ENCODE data around the gene MOSPD2.

The MOSPD2 gene

DNA sequence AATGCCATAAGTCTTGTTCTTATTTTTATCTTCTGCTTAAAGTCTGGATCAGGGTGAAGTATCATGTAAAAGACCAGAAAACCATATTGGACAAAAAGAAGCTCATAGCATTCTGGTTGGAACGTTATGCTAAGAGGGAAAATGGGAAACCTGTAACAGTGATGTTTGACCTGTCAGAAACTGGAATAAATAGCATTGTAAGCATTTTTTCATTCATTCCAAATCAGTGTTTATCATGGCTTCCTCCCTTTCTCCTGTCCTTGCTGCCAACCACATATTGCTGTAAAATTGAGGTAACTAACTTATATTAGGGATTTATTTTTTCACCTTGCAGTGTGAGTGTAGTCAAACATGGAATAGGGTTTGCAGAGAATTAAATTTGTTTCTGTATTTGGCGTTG, 23.8 kb downstream of the MOSPD2 start:
- DNase-seq (ENCODE audit: insufficient read length, low spot score): no peak
- no peak for FAIRE-seq
- TF ChIP-seq POU2F2 (IDR thresholded peaks at IDR 0.05; ENCODE audit: low read depth, low read length) (no peak), POLR2A (IDR thresholded peaks at IDR 0.05; ENCODE audit: low read depth, low read length) (no peak), TAF1 (IDR thresholded peaks at IDR 0.05; ENCODE audit: low read depth, low read length) (no peak), SPI1 (IDR thresholded peaks at IDR 0.05; ENCODE audit: low read depth, low read length) (no peak), PAX5 (IDR thresholded peaks at IDR 0.05; ENCODE audit: insufficient read depth, low read length, severe bottlenecking) (no peak), POLR2AphosphoS5 (IDR thresholded peaks at IDR 0.05; ENCODE audit: low read depth, low read length) (no peak)

DNA sequence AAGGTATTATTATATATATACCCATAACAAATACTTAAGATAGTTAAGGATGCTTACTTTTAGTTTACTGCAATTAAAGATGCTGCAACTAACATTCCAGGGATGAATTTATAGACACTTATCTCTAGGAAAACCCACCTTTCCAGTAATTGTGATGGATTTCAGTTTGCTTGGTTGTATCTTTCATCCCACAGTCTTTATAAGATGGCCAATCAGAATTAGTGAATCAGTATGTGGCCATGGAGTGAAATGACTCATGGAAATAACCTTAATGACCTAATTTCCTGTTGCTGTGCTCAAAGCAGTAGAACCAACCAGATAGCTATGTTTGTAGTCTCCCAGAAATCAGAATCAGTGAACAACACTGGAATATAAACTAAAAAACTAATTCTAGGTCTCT, 26.4 kb downstream of the MOSPD2 start:
- TF ChIP-seq POLR2A (IDR thresholded peaks at IDR 0.05; ENCODE audit: low read depth, low read length) (no peak), PAX5 (IDR thresholded peaks at IDR 0.05; ENCODE audit: insufficient read depth, low read length, severe bottlenecking) (no peak), POLR2AphosphoS5 (IDR thresholded peaks at IDR 0.05; ENCODE audit: low read depth, low read length) (no peak), POU2F2 (IDR thresholded peaks at IDR 0.05; ENCODE audit: low read depth, low read length) (no peak), TAF1 (IDR thresholded peaks at IDR 0.05; ENCODE audit: low read depth, low read length) (no peak), SPI1 (IDR thresholded peaks at IDR 0.05; ENCODE audit: low read depth, low read length) (no peak)
- DNase-seq (ENCODE audit: insufficient read length, low spot score) (no peak), FAIRE-seq (no peak)

DNA sequence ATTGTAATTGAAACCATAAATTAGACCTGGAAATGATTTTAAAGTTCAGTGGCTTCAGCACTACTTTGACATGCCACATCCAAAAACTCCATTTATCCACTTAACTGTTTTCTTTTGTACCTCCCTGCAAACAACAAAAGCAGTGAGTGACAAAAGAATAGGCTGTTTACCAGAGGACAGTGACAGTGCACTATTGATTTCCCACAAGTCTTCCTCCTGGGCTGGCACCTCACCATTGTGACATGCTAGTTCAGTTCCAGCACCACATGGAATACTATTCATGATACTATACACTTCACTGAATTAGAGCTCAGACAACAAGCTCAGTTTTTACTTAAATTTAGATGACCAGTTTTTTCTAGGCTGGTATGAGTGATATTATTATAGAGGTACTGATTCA, 29.3 kb downstream of the MOSPD2 start:
- TF ChIP-seq SPI1 (IDR thresholded peaks at IDR 0.05; ENCODE audit: low read depth, low read length) (no peak), POLR2AphosphoS5 (IDR thresholded peaks at IDR 0.05; ENCODE audit: low read depth, low read length) (no peak), POLR2A (IDR thresholded peaks at IDR 0.05; ENCODE audit: low read depth, low read length) (no peak), POU2F2 (IDR thresholded peaks at IDR 0.05; ENCODE audit: low read depth, low read length) (no peak), PAX5 (IDR thresholded peaks at IDR 0.05; ENCODE audit: insufficient read depth, low read length, severe bottlenecking) (no peak), TAF1 (IDR thresholded peaks at IDR 0.05; ENCODE audit: low read depth, low read length) (no peak)
- DNase-seq (ENCODE audit: insufficient read length, low spot score) (no peak), FAIRE-seq (no peak)

DNA sequence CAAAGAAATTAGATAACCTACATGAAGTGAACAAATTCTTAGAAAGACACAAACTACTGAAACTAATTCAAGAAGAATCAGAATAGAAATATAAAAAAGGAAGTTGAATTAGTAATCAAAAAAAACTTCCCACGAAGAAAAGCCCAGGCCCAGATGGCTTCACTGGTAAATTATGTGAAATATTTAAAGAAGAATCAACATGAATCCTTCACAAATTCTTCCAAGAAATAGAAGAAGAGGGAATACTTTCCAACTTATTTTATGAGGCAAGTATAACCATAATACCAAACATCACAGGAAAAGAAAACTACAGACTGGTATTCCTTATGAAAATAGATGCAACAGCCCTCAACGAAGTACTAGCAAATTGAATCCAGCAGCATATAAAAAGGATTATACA, 30.7 kb downstream of the MOSPD2 start:
- DNase-seq (ENCODE audit: insufficient read length, low spot score): no peak
- TF ChIP-seq POLR2A (IDR thresholded peaks at IDR 0.05; ENCODE audit: low read depth, low read length) (no peak), PAX5 (IDR thresholded peaks at IDR 0.05; ENCODE audit: insufficient read depth, low read length, severe bottlenecking) (no peak), POLR2AphosphoS5 (IDR thresholded peaks at IDR 0.05; ENCODE audit: low read depth, low read length) (no peak), SPI1 (IDR thresholded peaks at IDR 0.05; ENCODE audit: low read depth, low read length) (no peak), TAF1 (IDR thresholded peaks at IDR 0.05; ENCODE audit: low read depth, low read length) (no peak), POU2F2 (IDR thresholded peaks at IDR 0.05; ENCODE audit: low read depth, low read length) (no peak)
- FAIRE-seq: no peak

DNA sequence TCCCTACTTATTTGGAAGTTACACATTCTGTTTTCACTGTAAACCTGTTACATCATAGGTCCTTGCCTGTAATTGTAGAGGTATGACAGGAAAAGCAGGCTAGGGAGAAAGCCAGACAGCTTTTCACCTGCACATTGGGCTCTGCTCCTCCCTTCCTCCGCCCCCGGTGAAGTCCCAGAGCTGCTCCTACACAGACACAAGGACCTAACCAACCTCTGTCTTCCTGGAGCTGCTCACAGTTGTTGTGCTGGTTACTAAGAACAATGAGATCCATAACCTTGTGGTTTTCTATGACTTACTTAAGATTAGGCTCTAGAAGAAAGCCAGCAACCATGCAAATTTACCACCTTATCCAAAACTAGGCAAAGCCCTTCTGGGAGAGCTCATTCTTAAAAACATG, 40.0 kb downstream of the MOSPD2 start:
- no peak for DNase-seq (ENCODE audit: insufficient read length, low spot score)
- FAIRE-seq: no peak
- TF ChIP-seq PAX5 (IDR thresholded peaks at IDR 0.05; ENCODE audit: insufficient read depth, low read length, severe bottlenecking) (no peak), POLR2AphosphoS5 (IDR thresholded peaks at IDR 0.05; ENCODE audit: low read depth, low read length) (no peak), POLR2A (IDR thresholded peaks at IDR 0.05; ENCODE audit: low read depth, low read length) (no peak), SPI1 (IDR thresholded peaks at IDR 0.05; ENCODE audit: low read depth, low read length) (no peak), TAF1 (IDR thresholded peaks at IDR 0.05; ENCODE audit: low read depth, low read length) (no peak), POU2F2 (IDR thresholded peaks at IDR 0.05; ENCODE audit: low read depth, low read length) (no peak)

DNA sequence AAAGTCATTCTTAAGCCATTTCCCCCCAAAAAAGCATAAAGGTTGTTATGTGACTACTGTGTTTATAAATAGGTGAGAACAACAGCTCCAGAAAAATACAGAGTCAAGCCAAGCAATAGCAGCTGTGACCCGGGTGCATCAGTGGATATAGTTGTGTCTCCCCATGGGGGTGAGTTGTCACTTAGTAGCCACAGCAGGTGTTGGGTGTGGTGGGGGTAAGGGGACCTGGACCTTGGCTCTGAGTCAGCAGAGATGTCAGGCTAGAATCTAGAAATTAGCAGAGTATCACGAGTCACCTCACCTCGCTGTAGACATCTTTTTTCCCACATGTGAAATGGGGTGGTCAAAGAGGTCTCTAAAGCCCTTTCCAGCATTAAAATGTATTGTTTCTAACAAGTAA, 42.4 kb downstream of the MOSPD2 start:
- no peak for DNase-seq (ENCODE audit: insufficient read length, low spot score)
- TF ChIP-seq POU2F2 (IDR thresholded peaks at IDR 0.05; ENCODE audit: low read depth, low read length): no peak
- TF ChIP-seq SPI1 (IDR thresholded peaks at IDR 0.05; ENCODE audit: low read depth, low read length): no peak
- no peak for TF ChIP-seq POLR2A (IDR thresholded peaks at IDR 0.05; ENCODE audit: low read depth, low read length)
- no peak for TF ChIP-seq PAX5 (IDR thresholded peaks at IDR 0.05; ENCODE audit: insufficient read depth, low read length, severe bottlenecking)
- no peak for TF ChIP-seq POLR2AphosphoS5 (IDR thresholded peaks at IDR 0.05; ENCODE audit: low read depth, low read length)
- no peak for TF ChIP-seq TAF1 (IDR thresholded peaks at IDR 0.05; ENCODE audit: low read depth, low read length)
- FAIRE-seq: no peak

DNA sequence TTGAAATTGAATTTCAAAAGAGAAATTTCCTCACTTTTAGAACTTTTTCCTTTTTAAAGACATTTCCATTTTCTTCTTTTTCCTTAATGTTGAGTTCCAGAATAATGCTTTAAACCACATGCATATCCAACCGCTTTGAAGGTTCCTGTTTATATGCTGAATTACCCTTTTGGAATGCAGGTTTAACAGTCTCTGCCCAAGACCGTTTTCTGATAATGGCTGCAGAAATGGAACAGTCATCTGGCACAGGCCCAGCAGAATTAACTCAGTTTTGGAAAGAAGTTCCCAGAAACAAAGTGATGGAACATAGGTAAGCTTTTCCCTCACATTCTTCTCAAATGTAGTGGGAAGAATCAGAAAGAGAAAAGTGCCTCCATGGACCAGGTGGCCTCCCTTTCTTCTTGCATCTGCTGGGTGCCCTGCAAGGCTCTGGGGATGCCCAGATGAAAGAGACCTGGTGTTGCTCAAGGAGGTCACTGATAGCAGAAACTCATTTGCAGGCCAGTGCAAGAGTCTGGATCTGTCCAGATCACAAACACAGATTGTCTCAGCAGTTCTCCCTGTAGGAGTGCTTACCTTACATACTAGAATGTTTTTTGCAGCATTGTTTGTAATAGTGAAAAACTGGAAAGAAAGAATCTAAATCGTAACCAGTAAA, 42.9 kb downstream of the MOSPD2 start:
- TF ChIP-seq POLR2A (IDR thresholded peaks at IDR 0.05; ENCODE audit: low read depth, low read length) (no peak), PAX5 (IDR thresholded peaks at IDR 0.05; ENCODE audit: insufficient read depth, low read length, severe bottlenecking) (no peak), SPI1 (IDR thresholded peaks at IDR 0.05; ENCODE audit: low read depth, low read length) (no peak), TAF1 (IDR thresholded peaks at IDR 0.05; ENCODE audit: low read depth, low read length) (no peak), POLR2AphosphoS5 (IDR thresholded peaks at IDR 0.05; ENCODE audit: low read depth, low read length) (no peak), POU2F2 (IDR thresholded peaks at IDR 0.05; ENCODE audit: low read depth, low read length) (no peak)
- DNase-seq (ENCODE audit: insufficient read length, low spot score) (no peak), FAIRE-seq (no peak)

DNA sequence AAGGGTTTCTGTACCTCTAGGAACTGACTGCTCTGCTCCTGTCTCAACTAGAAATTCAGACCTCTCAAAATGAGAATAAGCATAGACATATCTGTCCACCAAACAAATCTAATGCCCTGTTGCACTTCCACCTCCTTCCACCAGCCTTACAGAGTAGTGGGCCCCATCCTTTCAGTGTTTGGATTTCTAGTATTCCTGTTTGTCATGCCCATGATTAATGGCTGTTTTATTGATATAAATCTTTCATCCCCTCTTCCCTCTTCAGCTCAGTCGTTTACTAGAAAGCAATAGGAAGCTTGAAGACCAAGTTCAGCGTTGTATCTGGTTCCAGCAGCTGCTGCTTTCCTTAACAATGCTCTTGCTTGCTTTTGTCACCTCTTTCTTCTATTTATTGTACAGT, 46.2 kb downstream of the MOSPD2 start:
- DNase-seq (ENCODE audit: insufficient read length, low spot score) (no peak), FAIRE-seq (no peak)
- no peak for TF ChIP-seq POLR2AphosphoS5 (IDR thresholded peaks at IDR 0.05; ENCODE audit: low read depth, low read length)
- no peak for TF ChIP-seq PAX5 (IDR thresholded peaks at IDR 0.05; ENCODE audit: insufficient read depth, low read length, severe bottlenecking)
- TF ChIP-seq POLR2A (IDR thresholded peaks at IDR 0.05; ENCODE audit: low read depth, low read length): no peak
- no peak for TF ChIP-seq POU2F2 (IDR thresholded peaks at IDR 0.05; ENCODE audit: low read depth, low read length)
- no peak for TF ChIP-seq TAF1 (IDR thresholded peaks at IDR 0.05; ENCODE audit: low read depth, low read length)
- no peak for TF ChIP-seq SPI1 (IDR thresholded peaks at IDR 0.05; ENCODE audit: low read depth, low read length)

DNA sequence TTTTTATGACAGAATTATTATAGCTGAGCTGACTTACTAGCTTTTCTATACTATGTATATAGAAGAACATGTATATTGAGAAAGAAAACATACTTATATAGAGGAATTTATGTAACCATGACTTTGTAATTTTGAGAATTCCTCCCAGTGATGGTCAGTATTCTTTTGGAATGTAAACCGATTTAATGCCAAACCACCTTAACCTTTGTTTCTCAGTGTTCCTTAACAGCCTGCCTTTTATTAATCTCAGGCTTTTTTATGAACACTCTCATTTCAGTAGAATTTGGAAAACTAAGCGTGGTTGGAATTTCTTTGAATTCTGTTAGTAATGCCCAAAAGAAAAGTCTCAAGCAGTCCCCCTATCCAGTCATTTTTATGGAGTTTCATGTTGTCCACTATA, 47.0 kb downstream of the MOSPD2 start:
- TF ChIP-seq POLR2A (IDR thresholded peaks at IDR 0.05; ENCODE audit: low read depth, low read length) (no peak), SPI1 (IDR thresholded peaks at IDR 0.05; ENCODE audit: low read depth, low read length) (no peak), POLR2AphosphoS5 (IDR thresholded peaks at IDR 0.05; ENCODE audit: low read depth, low read length) (no peak), PAX5 (IDR thresholded peaks at IDR 0.05; ENCODE audit: insufficient read depth, low read length, severe bottlenecking) (no peak), TAF1 (IDR thresholded peaks at IDR 0.05; ENCODE audit: low read depth, low read length) (no peak), POU2F2 (IDR thresholded peaks at IDR 0.05; ENCODE audit: low read depth, low read length) (no peak)
- DNase-seq (ENCODE audit: insufficient read length, low spot score) (no peak), FAIRE-seq (no peak)

Data from GM12891 (cell line).